ENCODE data around the gene SLC17A6. TPM values are rescaled to one million over a fixed set of nuclear protein-coding genes. Genes with fewer than 3 reads are reported as not detected.

Gene SLC17A6
- total RNA-seq, 1 experiment from 2014 or later = not detected

GRCh38 chr11:22304337-22304961, 33.7 kb upstream of the SLC17A6 start:
- CTCF ChIA-PET = interaction anchor here (0.7 to 1.1 kb wide), 2 partner anchors 60 to 135 kb away, joined by 3 to 4 read pairs; no protein-coding TSS in a partner anchor
- DNase-seq (ENCODE audit: low read depth, low spot score) (peak; percentile 18), ATAC-seq (peak; percentile 53)
- Histone ChIP-seq H3K4me2 (ENCODE audit: low read length) (no peak overlapping the region), H3K27me3 (ENCODE audit: insufficient read depth, low read length) (0 out of 2 replicates have a peak, but pooled peaks cover 3% of the 10 kb centered on the region), H3K9me2 (ENCODE audit: insufficient read depth) (no peaks in the 10 kb centered on the region), H3K4me3 (replicated peaks in 1 of 2; ENCODE audit: low read depth in 1 of 2, low read length in 2 of 2) (no peak overlapping the region), H3K9ac (ENCODE audit: low read length) (no peak overlapping the region), H3K36me3 (ENCODE audit: control insufficient read depth in 1 of 2, insufficient read depth in 2 of 2, low read length in 2 of 2) (no peaks in the 10 kb centered on the region), H3K79me2 (ENCODE audit: insufficient read depth, low read length) (no peaks in the 10 kb centered on the region), H2AFZ (ENCODE audit: low read depth, low read length, poor library complexity, severe bottlenecking) (no peak overlapping the region), H3K27ac (ENCODE audit: low read depth, low read length) (no peak overlapping the region), H3K9me3 (ENCODE audit: control insufficient read depth in 1 of 2, insufficient read depth in 1 of 2, low read depth in 1 of 2, low read length in 2 of 2) (no peaks in the 10 kb centered on the region), H3K4me1 (ENCODE audit: control insufficient read depth in 1 of 2, insufficient read depth in 2 of 2, low read length in 2 of 2) (no peaks in the 10 kb centered on the region), H4K20me1 (ENCODE audit: insufficient read depth) (no peaks in the 10 kb centered on the region)
- intact Hi-C loops (cut with micrococcal nuclease) = loop anchor here (1.0 to 2.0 kb wide), 3 partner anchors 59 to 1656 kb away; no protein-coding TSS in a partner anchor
- POLR2A ChIA-PET = no interaction called here
- RAD21 ChIA-PET (ENCODE audit: low non-redundant PET in 1 of 2, low total read pairs in 2 of 2, uncharacterized antibody in 2 of 2, unreplicated experiment in 2 of 2) = no interaction called here
- TF ChIP-seq FOSL1 (IDR thresholded peaks at IDR 0.05; ENCODE audit: low read depth) (no peak), RAD21 (IDR thresholded peaks at IDR 0.05; ENCODE audit: low read depth) (peak; percentile 42), REST (IDR thresholded peaks at IDR 0.05; ENCODE audit: low read depth) (no peak), CTCF (IDR thresholded peaks at IDR 0.05 in 2 of 3, conservative IDR thresholded peaks at IDR 0.05 in 1 of 3; ENCODE audit: borderline replicate concordance in 1 of 3, insufficient read depth in 1 of 3, low read depth in 2 of 3, low read length in 2 of 3) (peak; percentile 29 to 64 (median 33); a peak in 5 of 6 replicates)
- BruUV-seq (replicated peaks) = no TSS peak

Data from HCT116 (cell line).